OCI-LY7 (cell line): Measurements from ENCODE around the gene EXOG.

Source experiments
- CTCF ChIP-seq: fragments of 200-600 bp; sonication (generic); conservative IDR thresholded peaks from 2 replicates; pipeline ENCODE4 v1.5.1; 2014; ENCODE audit warnings: mild to moderate bottlenecking, antibody characterized with exemption, low read length, moderate library complexity, mixed read lengths
- EZH2phosphoT487 ChIP-seq: fragments of 200-600 bp; sonication (generic); IDR thresholded peaks from 2 replicates; pipeline ENCODE4 v1.6.1; 2018; ENCODE audit warnings: low read depth, borderline replicate concordance, mild to moderate bottlenecking, mixed run types, antibody characterized with exemption, low read length, moderate library complexity, mixed read lengths

- TF ChIP-seq CTCF = no peak
- no peak for TF ChIP-seq EZH2phosphoT487
Measured at GRCh38 chr3:38459499-38460048, 36.6 kb upstream of the EXOG start.
